Stimulated activated effector memory CD8-positive, alpha-beta T cell treated with anti-CD3 and anti-CD28 coated beads, Interleukin-12 subunit alpha, Interleukin-12 subunit beta, amount 100 ng/mL, for 72 hours (primary cell): ENCODE measurements around the gene UGGT2.
"Not testable (repeated sequence)": the region's sequence is repeated elsewhere in the genome, so short reads cannot be mapped to it uniquely, and the experiment has no call there.

ENCODE experiments used
- ATAC-seq: fragments of 150-1000 bp; cut with Tn5 transposase; 2 replicates; pipeline ENCODE4 v1.10.0; 2021
- DNase-seq, 2 donors: peaks; one replicate each; pipeline ENCODE4 v3.0.0; 2021 to 2022; ENCODE audit warnings: low spot score in 2 of 2
- H3K27ac Mint-ChIP-seq: one replicate; pipeline ENCODE4 v1.8.0; 2022; ENCODE audit warnings: mild to moderate bottlenecking, mixed read lengths
- H3K36me3 Mint-ChIP-seq: one replicate; pipeline ENCODE4 v1.8.0; 2022; ENCODE audit warnings: mild to moderate bottlenecking, mixed read lengths
- H3K4me1 Mint-ChIP-seq: one replicate; pipeline ENCODE4 v1.8.0; 2022; ENCODE audit warnings: mixed read lengths
- H3K4me3 Mint-ChIP-seq: one replicate; pipeline ENCODE4 v1.8.0; 2022; ENCODE audit warnings: mild to moderate bottlenecking, mixed read lengths
- H3K9me3 Mint-ChIP-seq: one replicate; pipeline ENCODE4 v1.8.0; 2022; ENCODE audit warnings: mixed read lengths

The UGGT2 gene

DNA sequence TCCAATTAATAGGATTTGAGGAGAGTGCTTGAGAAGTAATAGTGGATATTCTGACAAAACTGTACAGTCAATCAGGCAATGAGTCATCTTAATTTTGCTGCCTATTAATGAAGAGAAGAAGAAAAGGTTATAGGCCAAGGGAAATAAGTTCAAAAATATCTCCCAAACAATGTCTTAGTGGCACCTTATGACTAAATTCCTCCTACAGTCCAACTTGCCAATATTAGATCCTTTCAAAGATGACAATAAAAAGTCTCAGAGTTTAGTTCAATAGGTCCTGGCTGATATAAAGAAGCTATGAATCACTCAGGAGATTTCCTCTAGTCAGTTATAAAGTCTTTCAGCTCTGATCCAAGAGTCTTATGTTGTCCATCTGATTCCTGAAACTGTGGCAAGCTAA, 27.9 kb downstream of the UGGT2 start:
- Mint-ChIP-seq H3K36me3 (no peaks in the 10 kb centered on the region), H3K4me3 (no peak overlapping the region), H3K9me3 (no peaks in the 10 kb centered on the region), H3K4me1 (no peaks in the 10 kb centered on the region), H3K27ac (no peak overlapping the region)
- ATAC-seq (no peak), DNase-seq (no peak)

DNA sequence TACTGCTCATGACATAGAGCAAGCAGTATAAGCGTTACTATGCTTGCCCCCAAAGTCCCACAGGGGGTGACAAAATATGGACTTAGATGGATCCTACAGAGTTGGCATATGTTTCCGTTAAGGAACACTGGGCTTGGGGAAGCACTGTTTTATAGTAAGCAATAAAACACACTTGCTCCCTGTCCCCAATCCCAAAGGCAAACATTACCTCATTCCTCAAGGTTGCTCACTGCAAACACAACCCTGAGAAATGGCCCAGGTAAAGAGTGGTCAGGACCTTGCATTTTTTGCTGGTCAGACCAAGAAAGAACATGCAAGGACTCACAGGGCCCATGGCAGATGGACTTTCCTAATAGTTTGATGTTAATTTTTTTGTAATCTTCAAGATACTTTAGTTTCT, 32.3 kb downstream of the UGGT2 start:
- no peaks in the 10 kb centered on the region for H3K4me1 Mint-ChIP-seq
- H3K27ac Mint-ChIP-seq: no peak overlapping the region
- DNase-seq (no peak), ATAC-seq (no peak)
- H3K36me3 Mint-ChIP-seq: no peaks in the 10 kb centered on the region
- H3K9me3 Mint-ChIP-seq: peaks cover 2% of the 10 kb centered on the region
- no peak overlapping the region for H3K4me3 Mint-ChIP-seq

DNA sequence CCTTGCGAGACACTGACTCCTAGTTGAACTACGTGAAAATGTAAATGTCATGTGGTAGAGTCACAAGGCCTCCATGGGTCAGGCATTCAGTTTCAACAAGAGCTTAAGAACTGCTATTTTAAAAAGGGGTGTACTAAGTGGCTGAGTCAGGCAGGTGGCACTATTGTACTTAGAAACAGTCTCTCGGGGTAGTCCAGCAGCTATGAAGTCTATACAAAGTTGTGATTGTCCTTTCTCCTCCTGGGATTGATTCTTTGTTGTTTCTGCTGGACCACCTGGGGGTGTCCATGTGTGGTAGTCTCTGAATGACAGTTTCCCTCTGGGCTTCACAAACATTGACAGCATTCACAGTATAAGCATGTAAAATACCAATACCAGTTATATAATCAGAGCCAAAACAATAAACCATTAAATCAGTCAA, 33.0 kb downstream of the UGGT2 start:
- H3K4me1 Mint-ChIP-seq: no peaks in the 10 kb centered on the region
- DNase-seq: no peak
- no peaks in the 10 kb centered on the region for H3K36me3 Mint-ChIP-seq
- H3K4me3 Mint-ChIP-seq: no peak overlapping the region
- peaks cover 5% of the 10 kb centered on the region for H3K9me3 Mint-ChIP-seq
- H3K27ac Mint-ChIP-seq: no peak overlapping the region
- peak; percentile 44 for ATAC-seq

DNA sequence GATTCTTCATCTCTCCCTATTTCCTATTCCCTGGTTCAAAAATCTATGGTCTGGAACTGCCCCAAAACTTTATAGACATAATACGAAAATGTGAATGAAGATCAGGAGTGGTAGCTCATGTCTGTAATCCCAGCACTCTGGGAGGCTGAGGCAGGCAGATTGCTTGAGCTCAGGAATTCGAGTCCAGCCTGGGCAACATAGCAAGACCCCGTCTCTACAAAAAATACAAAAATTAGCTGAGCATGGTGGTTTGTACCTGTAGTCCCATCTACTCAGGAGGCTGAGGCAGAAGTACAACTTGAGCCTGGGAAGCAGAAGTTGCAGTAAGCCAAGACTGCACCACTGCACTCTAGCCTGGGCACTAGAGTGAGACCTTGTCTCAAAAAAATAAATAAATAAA, 35.1 kb downstream of the UGGT2 start:
- H3K27ac Mint-ChIP-seq: no peak overlapping the region

DNA sequence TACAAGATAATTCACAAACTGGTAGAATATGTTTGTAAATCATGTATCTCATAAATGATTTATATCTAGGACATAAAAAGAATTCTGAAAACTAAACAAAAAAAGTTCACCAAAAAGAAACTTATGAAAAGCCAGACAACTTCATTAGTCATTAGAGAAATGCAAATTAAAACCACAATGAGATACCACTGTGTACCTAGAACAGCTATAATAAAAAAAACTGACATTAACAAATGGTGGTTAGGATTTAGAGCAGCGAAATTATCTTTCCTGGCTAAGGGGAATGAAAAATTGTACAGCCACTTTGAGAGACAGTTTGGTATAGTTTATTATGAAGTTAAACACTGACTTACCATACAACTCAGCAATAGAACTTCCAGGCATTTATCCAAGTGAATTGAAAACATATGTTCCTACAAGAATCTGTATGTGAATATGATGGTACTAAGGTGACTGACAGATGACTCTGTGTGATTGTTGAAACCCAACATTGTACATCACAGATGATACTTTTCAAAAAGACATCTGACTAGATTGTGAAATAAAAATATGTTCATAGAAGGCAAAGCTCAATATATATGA, 41.8 kb downstream of the UGGT2 start:
- Mint-ChIP-seq H3K4me1 (no peaks in the 10 kb centered on the region), H3K27ac (no peak overlapping the region), H3K9me3 (peaks cover 11% of the 10 kb centered on the region), H3K36me3 (no peaks in the 10 kb centered on the region), H3K4me3 (no peak overlapping the region)
- ATAC-seq (no peak), DNase-seq (no peak)

More for the DNA sequence above, 35.1 kb downstream of the UGGT2 start:
- peaks cover 5% of the 10 kb centered on the region for H3K9me3 Mint-ChIP-seq
- no peak overlapping the region for H3K4me3 Mint-ChIP-seq
- no peak for DNase-seq
- ATAC-seq: no peak
- H3K4me1 Mint-ChIP-seq: no peaks in the 10 kb centered on the region
- no peaks in the 10 kb centered on the region for H3K36me3 Mint-ChIP-seq

DNA sequence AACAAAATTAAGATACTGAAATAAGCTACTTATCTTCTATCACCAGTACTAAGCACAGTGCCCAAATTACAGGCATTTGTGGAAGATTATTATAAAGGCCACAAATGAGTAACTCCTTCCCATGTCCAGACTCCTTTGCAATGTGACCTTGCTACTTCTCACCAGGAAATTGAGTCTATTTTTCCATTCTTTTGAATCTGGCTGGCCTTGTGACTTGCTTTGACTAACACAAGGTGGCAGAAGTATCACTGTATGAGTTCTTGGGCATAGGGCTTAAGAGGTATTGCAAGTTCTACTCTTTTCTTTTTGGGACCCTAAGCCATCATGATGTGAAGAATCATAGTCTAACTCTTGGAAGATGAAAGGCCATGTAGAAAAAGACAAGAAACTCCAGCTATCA, 49.9 kb downstream of the UGGT2 start:
- no peak for ATAC-seq
- H3K36me3 Mint-ChIP-seq: no peaks in the 10 kb centered on the region
- no peaks in the 10 kb centered on the region for H3K4me1 Mint-ChIP-seq
- no peak overlapping the region for H3K4me3 Mint-ChIP-seq
- DNase-seq: no peak
- H3K9me3 Mint-ChIP-seq: peaks cover 7% of the 10 kb centered on the region
- H3K27ac Mint-ChIP-seq: no peak overlapping the region

DNA sequence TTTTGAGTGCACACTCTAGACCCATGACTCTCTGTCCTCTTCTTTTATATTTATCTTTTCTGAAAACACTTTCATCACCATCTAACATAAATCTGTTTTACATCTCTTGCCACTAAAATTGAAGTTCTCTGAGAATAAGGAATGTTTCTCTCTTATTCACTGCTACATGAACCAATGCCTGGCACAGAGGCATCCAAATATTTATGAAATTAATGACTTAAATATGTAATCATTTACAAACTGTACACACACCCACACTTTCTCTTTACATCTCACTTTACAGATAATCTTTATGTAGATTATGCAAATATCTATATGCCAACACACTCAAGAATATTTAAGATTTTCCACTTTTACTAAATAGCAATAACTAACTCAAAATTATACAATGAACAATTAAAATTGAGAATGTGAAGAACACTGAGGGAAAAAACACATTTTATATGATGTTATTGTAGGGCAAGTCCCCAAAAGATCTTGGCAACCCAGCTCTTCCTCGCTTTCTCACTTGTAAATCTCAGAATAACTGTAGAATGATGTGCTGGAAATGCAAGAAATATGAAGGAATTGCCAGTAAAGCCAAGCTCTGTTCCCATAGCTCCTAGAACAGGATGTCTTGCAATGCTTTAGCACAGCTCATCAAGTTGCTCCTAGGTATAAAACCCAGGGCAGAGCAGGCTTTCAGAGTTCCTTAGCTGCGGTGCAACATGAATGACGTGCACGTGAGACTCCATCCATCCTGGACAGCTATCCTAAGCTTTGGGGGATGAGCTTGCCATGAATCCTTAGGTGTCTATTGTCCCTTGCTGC, 50.7 kb downstream of the UGGT2 start:
- ATAC-seq (no peak), DNase-seq (no peak)
- H3K36me3 Mint-ChIP-seq: no peaks in the 10 kb centered on the region
- H3K4me3 Mint-ChIP-seq: no peak overlapping the region
- no peaks in the 10 kb centered on the region for H3K4me1 Mint-ChIP-seq
- H3K27ac Mint-ChIP-seq: no peak overlapping the region
- H3K9me3 Mint-ChIP-seq: peaks cover 3% of the 10 kb centered on the region

DNA sequence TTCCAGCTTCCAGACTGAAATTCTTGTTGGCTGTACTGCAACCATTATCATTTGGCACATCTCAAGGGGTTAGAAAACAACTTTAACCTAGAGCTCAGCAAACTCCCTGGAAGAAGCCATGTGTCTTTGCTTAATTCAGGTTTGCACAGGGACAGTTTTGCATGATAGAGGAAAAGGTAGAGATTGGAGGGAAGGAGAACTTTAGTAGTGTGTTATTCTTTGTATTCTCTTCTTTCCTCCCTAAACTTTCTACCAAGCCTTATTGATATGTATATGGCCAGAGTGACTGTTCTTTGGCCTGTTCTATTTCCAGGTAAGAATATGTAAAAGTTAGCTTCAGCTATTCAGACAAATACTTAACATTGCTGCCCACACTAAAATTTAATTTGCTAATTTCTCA, 53.1 kb downstream of the UGGT2 start:
- H3K9me3 Mint-ChIP-seq: peaks cover 3% of the 10 kb centered on the region
- no peaks in the 10 kb centered on the region for H3K4me1 Mint-ChIP-seq
- no peak overlapping the region for H3K4me3 Mint-ChIP-seq

DNA sequence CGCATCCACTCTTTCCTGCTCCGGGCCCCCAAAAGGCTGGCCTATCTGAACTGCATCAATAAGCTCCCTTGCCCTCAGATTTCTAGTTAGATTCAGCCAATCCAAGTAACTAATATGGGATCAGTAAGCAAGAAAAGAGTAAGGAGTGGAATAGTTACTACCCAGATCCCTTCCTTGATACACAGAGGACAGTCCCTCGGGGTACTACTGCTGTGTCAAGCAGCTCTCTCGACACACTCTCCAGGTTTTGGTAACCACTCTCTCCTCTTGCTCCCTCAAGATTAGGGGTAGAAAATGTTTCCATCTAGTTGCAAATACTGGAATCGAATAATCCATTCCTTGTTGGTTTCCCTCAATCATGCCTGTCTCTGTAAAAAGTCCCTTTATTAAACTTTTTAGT, 65.4 kb downstream of the UGGT2 start:
- Mint-ChIP-seq H3K4me1 (no peaks in the 10 kb centered on the region), H3K9me3 (no peaks in the 10 kb centered on the region), H3K27ac (no peak overlapping the region), H3K4me3 (no peak overlapping the region), H3K36me3 (no peaks in the 10 kb centered on the region)
- ATAC-seq: no peak
- DNase-seq: no peak

More for the DNA sequence above, 53.1 kb downstream of the UGGT2 start:
- Mint-ChIP-seq H3K36me3 (no peaks in the 10 kb centered on the region), H3K27ac (no peak overlapping the region)
- no peak for ATAC-seq
- DNase-seq: no peak

DNA sequence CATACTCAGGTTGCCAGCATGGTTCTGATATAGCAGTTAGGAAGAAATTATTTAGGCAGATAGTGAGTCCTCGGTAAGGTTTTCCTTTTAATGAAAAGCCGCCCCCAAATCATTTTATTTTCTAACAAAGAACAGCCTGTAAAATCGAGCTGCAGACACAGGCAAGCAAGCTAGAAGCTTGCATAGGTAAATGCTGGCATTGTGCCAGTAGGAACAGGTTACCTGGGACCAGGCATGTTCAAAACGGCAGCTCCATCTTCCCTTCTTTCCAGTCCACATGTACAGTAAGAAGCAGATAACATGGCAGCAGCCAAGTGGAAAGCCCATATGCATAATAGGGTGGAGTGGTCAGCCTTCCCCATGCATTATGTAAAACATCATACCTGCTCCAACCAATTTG, 71.1 kb downstream of the UGGT2 start:
- no peak overlapping the region for H3K27ac Mint-ChIP-seq
- ATAC-seq (no peak), DNase-seq (no peak)
- no peak overlapping the region for H3K4me3 Mint-ChIP-seq
- peaks cover 3% of the 10 kb centered on the region for H3K9me3 Mint-ChIP-seq
- H3K36me3 Mint-ChIP-seq: no peaks in the 10 kb centered on the region
- H3K4me1 Mint-ChIP-seq: no peaks in the 10 kb centered on the region

DNA sequence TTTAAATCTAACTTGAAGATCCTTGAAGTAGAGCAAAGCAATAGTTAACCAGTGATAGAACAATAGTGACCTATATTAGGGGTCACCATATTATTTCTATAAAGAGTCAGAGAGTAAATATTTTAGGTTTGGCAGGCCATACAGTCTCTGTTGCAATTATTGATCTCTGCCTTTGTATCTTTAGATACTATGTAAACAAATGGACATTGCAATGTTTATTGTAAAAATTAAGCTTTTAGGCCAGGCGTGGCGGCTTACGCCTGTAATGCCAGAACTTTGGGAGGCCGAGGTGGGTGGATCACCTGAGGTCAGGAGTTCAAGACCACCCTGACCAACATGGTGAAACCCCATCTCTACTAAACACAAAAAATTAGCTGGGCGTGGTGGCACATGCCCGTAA, 80.5 kb downstream of the UGGT2 start:
- not testable (repeated sequence) for ATAC-seq, DNase-seq, H3K36me3 Mint-ChIP-seq

DNA sequence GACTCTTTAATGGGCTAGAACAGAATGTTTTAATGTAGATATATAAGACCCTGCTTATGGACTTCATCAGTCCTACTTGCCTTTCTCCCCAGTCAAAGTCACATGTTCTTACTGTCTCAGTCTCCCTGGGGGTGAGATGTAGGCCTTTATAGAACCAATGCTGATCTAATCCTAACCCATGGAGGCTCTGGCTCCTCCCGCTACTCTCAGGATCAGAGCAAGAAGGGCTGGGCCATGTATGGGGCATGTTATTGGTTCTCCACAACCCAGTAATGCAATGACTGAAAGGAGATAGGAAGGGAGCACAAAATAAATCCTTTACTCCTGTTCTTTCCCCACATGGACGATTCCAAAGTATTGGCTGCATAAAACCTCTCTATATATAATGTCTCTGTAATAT, 82.3 kb downstream of the UGGT2 start:
- no peak overlapping the region for H3K27ac Mint-ChIP-seq
- ATAC-seq: no peak
- H3K9me3 Mint-ChIP-seq: peaks cover 3% of the 10 kb centered on the region
- no peaks in the 10 kb centered on the region for H3K36me3 Mint-ChIP-seq
- no peak overlapping the region for H3K4me3 Mint-ChIP-seq
- DNase-seq: no peak
- no peaks in the 10 kb centered on the region for H3K4me1 Mint-ChIP-seq

More for the DNA sequence above, 80.5 kb downstream of the UGGT2 start:
- H3K9me3 Mint-ChIP-seq, H3K4me3 Mint-ChIP-seq, H3K4me1 Mint-ChIP-seq, H3K27ac Mint-ChIP-seq: not testable (repeated sequence)

DNA sequence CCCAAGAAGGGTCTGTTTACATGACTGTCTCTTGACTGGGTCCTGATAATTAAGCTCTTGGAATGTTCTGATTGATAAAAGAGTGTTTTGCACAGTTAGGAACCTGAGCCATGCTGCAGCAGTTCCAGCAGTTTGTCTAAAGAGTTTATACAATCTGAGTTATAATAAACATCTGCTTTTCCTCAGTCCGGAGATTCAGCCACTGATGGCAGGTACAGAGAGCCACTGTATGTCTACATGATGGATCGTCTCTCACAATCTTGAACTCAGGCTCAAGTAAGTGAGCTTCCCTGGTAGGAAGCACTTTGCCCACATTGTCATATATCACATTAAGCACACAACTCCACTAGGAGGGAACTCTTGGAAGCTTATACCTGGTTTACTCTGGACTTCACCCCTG, 84.3 kb downstream of the UGGT2 start:
- ATAC-seq: no peak
- H3K4me1 Mint-ChIP-seq: no peaks in the 10 kb centered on the region
- no peaks in the 10 kb centered on the region for H3K36me3 Mint-ChIP-seq
- no peak for DNase-seq
- no peak overlapping the region for H3K4me3 Mint-ChIP-seq
- no peak overlapping the region for H3K27ac Mint-ChIP-seq
- H3K9me3 Mint-ChIP-seq: peaks cover 7% of the 10 kb centered on the region

DNA sequence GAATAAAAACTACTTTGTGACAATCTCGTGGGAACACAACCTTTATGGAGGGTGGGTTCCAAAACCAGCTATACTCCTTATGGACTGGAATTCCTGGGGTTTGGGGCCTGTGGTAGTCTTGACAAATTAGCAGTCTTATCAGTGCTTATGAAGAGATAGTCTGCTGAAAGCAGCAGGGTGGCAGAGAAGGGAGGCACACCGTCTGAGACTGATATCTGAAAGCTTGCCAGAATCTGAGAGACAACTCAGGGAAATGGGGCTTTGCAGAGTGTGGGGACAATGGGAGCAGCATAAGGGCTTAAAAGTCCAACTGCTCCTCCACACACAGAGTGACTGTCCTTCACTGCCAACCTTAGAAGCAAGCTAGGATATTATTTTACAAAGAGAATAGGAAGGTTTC, 95.9 kb downstream of the UGGT2 start:
- H3K36me3 Mint-ChIP-seq: no peaks in the 10 kb centered on the region
- no peak for ATAC-seq

DNA sequence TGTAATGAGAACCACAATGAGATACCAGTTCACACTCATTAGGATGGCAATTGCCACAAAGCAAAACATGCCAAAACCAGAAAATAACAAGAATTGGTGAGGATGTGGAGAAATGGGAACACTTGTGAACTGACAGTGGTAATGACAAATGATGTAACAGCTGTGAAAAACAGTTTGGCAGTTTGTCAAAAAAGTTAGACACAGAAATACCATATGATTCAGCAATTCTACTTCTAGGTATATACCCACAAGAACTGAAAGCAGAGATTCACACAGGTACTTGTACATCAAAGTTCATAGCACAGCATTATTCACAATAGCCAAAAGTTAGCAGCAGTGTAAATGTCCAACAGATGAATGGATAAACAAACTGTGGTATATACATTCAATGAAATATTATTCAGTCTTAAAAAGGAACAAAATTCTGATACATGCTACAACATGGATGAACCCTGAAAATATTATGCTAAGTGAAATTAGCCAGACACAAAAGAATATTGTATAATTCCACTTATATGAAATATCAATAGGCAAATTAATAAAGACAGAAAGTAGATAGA, 96.5 kb downstream of the UGGT2 start:
- H3K4me3 Mint-ChIP-seq: no peak overlapping the region
- H3K9me3 Mint-ChIP-seq: peaks cover 2% of the 10 kb centered on the region
- H3K36me3 Mint-ChIP-seq: no peaks in the 10 kb centered on the region
- no peak overlapping the region for H3K27ac Mint-ChIP-seq
- no peaks in the 10 kb centered on the region for H3K4me1 Mint-ChIP-seq
- no peak for ATAC-seq
- no peak for DNase-seq

More for the DNA sequence above, 95.9 kb downstream of the UGGT2 start:
- no peak for DNase-seq
- no peak overlapping the region for H3K4me3 Mint-ChIP-seq
- H3K4me1 Mint-ChIP-seq: no peaks in the 10 kb centered on the region
- H3K27ac Mint-ChIP-seq: no peak overlapping the region
- peaks cover 7% of the 10 kb centered on the region for H3K9me3 Mint-ChIP-seq

DNA sequence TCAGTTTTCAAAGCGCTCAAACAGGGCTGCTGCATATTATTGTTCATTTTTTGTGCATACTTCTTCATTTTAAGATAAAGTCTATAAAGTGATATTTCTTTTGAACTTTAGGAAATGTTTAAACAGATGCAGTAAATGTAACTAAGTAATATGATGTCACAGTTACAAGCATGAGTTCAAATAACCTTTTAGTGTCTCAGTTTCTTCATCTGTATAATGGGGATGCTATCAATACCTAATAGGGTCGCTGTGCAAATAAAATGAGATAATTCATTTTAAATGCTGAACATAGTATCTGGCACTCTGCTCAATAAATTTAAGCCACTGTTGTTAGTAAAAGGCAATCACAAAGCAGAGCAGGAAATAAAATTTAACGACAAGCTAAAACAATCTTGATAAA, 97.5 kb downstream of the UGGT2 start:
- Mint-ChIP-seq H3K27ac (no peak overlapping the region), H3K36me3 (no peaks in the 10 kb centered on the region), H3K9me3 (peaks cover 4% of the 10 kb centered on the region), H3K4me3 (no peak overlapping the region), H3K4me1 (no peaks in the 10 kb centered on the region)
- ATAC-seq: no peak
- DNase-seq: no peak
